GM21723 (cell line): Measurements from ENCODE around the gene CALHM3.
"Not testable (repeated sequence)": the region's sequence is repeated elsewhere in the genome, so short reads cannot be mapped to it uniquely, and the experiment has no call there.

Experiments used
- ATAC-seq: cut with Tn5 transposase; IDR thresholded peaks from one replicate; pipeline ENCODE4 v1.9.1; 2021; ENCODE audit warnings: mild to moderate bottlenecking, moderate library complexity; ENCODE audit not compliant: unreplicated experiment

Gene CALHM3

GRCh38 chr10:103502849-103503660, 24.0 kb upstream of the CALHM3 start:
- ATAC-seq: no peak

DNA sequence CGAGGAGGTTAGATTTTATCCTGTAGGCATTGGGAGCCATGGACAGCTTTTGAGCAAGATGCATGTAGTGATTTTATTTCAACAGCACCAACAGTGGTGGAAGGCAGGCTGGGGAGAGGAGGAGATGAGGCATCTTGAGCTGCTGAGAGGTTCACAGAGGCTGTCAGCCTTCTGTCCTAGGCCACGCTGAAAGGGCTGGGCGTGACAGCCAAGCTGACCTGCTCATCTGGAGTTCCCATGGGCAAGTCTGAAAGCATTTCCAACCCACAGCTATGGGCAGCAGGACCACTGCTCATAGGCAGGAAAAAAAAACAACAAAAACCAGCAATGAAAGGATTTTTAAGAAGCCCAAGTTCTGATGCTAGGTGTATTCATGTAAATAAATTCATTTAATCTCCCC, 22.1 kb upstream of the CALHM3 start:
- no peak for ATAC-seq

- no peak for ATAC-seq
These were observed 21.4 kb upstream of the CALHM3 start for GRCh38 chr10:103500481-103500880.

DNA sequence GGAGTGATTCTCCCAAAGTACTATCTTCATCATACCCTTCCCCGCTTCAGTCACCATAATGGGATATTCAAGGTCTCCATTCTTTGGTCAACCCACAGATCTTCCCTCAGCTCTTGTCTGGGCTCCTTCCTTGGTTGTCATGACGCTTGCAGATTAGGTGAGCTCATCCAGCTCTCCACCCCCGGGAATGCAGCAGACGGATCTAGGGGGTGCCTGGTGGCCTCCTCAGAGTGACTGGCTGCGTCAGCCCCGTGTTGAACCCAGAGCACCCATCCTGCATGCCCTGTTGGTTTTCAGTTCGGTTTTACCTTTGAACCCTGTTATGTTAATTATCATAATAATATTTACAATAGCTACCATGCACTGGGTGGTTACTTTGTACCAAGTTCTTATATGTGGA, 20.8 kb upstream of the CALHM3 start:
- ATAC-seq: no peak

DNA sequence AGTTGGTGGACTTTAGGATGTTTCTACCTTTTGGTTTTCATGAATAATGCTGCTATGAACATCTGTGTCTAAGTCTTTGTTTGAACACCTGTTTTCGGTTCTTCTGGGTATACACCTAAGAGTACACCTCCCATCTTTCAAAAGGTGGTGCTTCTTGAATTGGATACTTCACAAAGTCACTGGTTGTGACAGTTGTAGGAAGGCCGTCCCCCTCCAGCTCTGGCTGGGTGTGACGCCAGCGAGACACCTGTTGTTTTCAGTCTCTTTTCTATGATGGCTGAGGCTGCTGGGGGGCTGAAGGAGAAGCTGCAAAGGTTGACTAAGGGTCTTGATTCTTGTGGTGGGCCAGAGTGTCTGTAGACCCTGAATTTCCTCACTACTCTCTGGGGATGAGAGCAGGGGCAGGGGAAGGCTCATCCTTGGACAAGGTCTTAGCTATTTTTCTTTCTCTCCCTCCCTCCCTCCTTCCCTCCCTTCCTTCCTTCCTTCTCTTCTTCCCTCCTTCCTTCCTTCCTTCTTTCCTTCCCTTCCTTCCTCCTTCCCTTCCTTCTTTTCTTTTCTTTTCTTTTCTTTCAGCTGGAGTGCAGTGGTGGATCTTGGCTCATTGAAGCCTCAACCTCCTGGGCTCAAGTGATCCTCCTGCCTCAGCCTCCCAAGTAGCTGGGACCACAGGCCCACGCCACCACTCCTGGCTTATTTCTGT, 20.0 kb upstream of the CALHM3 start:
- no peak for ATAC-seq

- ATAC-seq: no peak
These were observed 18.3 kb upstream of the CALHM3 start for GRCh38 chr10:103497161-103497915.

- ATAC-seq: no peak
These were observed 16.3 kb upstream of the CALHM3 start for GRCh38 chr10:103495321-103495720.

DNA sequence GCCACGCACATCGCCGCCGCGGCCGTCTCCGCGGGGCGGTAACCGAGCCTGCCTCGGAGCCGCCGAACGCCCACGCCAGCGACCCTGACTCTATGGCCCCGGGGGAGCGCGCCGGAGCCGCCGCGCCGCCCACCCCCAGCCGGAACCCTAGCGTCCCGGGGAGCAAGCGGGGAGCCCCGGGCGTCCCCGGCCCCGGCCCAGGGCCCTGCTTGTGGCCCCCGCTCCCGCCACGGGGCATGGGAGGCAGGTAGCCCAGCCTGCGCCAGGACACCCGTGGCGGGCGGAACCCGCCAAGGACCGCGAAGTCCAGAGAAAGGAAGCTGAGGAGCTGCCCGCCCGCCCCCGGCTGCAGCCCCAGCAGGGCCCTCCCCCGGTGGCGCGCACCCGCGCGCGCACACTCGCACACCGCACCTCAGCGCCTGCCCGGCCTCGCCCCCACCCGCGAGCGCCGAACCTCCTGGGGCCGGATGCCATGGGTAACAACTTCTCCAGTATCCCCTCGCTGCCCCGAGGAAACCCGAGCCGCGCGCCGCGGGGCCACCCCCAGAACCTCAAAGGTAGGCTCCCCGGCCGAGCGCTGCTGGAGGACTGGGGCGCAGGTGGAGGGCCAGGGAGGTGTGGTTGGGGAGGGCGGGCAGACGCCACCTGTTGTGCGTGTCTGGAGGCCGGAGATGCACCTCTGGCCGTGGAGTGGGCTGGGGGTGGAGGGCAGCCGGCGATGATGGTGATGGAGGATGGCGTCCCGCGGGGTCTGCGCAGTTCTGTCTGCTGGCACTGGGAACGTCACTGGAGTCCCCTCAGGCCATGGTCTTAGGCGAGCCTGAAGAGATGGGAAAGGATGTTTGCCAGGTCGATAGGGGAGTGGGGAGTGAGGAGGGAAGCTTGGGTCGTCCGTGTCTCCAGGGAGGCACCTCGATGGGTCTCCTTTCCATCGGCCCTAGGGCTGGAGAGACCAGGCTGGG, 15.2 kb upstream of the CALHM3 start:
- ATAC-seq: no peak

DNA sequence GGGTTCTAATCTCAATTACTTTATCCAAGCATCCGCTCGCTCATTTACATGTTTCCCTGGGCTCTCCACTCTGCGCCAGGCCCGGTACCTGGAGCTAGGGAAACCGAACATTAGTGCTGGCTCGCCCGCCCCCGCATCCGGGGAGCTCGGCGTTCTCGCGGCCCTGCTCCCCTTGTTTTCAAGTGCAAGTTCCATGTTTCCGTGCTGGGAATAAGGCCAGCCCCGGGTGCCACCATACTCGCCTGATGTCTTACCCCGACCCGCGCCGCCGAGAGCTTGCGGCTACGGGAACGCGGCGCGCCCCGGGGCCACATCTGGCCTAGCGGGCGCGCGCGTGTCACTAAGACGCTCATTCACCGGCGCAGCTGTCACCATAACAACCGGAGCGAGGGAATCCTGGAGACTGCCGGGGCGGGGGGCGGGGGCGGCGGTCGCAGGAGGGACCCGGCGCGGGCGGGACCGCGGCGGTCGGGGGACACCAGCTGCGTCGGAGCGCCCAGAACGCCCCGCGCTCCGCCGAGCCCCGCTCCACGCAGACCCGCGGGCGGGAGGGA, 14.4 kb upstream of the CALHM3 start, which contains the start of gene NEURL1:
Gene NEURL1 (plus strand): TSS at position 344 of the 554 bp plus-strand sequence. CDS start 683 bp downstream, outside the sequence.
- ATAC-seq: no peak

DNA sequence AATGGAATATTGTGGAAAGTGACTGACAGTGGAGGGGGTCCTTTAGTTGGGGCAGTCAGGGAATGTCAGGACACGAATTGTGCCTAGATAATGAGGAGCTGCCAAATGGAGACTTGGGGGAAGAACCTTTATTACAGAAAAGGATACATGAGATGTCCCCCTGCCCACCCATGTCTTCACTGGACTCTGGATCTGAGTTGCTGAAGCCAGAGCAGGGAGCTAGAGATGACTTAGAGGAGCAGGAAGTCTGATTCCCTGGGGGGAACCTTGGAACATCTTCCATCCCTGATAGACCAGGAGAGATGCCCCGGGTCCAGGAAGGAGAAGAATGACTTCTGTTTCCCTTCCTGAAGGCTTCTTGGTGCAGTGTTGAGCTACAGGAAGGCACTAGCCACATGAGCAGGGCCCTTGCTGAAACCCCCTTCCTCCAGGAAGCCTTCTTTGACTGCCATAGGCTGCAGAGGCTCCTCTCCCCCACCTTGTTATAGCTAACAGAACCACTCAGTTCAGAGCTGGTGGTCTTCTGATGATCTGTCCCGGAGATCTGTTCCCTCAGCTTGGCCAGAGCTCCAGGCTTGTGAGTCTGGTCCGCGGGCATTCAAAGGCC, 13.7 kb upstream of the CALHM3 start:
- ATAC-seq: no peak

GRCh38 chr10:103491729-103492364, 12.8 kb upstream of the CALHM3 start:
- no peak for ATAC-seq

DNA sequence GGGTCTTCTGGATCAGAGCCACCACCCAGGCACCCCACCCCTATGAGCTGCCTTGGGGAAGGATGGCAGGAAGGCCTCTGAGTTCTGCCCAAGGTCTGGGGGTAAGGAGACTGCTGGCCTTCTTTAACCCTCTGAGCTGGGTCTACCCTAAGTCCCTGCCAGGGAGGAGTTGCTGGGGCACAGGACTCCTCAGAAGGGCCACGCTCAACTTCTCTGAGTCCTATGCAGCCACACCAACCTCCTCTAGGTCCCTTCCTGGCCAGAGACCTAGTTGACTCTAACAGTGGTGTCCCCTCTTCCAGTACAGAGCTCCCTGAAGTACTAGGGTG, 11.9 kb upstream of the CALHM3 start:
- ATAC-seq: peak; percentile 23

GRCh38 chr10:103487410-103487708, 8.3 kb upstream of the CALHM3 start:
- ATAC-seq: no peak

DNA sequence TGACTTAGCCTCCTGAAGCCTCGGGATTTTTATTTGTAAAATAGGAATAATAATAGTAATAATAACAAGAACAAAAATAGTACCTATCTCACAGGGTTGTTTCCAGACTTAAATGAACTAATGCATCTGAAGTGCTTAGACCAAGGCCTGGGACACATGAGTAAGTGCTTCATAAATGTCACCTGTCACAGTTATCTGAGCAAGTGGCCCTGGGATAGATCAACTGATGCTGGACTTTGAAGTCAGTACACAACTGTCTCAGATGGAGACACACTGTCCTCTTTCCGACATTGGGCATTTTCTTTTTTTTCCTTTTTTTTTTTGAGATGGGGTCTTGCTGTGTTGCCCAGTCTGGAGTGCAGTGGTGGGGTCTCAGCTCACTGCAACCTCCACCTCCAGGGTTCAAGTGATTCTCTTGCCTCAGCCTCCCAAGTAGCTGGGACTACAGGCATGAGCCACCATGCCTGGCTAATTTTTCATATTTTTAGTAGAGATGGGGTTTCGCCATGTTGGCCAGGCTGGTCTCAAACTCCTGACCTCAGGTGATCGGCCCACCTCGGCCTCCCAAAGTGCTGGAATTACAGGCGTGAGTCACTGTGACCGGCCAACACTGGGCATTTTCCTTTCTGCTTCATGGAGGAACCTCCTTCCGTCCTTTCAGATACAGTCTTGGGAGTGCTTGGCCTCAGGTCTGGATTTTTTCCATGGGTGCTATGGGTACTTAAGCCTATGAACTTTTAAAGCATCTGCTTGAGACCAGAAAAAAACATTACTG, 7.8 kb upstream of the CALHM3 start:
- not testable (repeated sequence) for ATAC-seq

DNA sequence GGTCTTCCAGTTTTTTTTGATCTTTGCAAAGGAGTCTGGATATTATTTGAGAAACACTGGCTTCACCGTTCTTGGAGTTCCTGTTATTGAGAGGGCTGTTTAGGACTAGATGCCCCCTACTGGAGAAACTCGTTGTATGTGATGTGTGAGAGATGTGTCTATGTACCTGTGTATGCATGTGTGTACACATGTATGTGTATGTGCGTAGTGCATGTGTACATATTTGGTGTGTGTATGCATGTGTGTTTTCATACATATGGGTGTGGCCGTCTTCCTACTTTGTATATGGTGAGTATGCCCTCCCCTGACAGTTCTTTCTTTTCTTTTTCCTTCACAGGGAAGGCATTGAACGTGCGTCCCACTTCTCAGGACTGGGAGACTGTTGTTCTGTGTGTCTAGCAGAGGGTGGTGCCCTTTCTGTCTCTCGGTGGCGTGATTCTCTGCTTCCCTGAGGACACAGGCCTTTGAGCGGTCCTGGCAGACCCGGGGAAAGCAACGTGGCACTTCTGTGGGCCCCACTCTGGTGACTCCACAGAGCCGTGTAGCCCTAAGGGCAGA, 3.0 kb upstream of the CALHM3 start:
- ATAC-seq: no peak

DNA sequence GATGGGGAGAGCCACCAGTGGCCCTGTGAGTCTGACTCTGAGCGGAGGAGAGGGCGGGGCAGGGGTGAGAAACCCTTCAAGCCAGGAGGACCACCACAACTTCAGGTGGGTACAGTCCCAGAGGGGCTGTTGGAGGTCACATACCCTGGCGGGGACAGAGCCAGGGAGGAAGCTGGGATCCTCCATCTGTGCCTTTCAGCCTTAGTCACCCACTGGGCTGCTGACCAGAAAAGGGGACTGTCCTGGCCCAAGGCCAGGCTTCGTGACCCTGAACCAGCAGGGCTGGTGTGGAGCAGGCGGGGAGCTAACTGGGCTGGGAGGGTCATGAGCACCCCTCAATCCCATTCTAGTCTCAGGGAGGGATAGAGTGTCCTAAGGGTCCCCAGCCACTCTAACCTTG, 1.5 kb upstream of the CALHM3 start:
- ATAC-seq: no peak

- no peak for ATAC-seq
These were observed 369 bp downstream of the CALHM3 start for GRCh38 chr10:103478671-103479070.

GRCh38 chr10:103476046-103476768, 2.8 kb downstream of the CALHM3 start:
- peak; percentile 43 for ATAC-seq
